Vagina (tissue), 2 donors: ENCODE data around the gene MAP2K2.

Experiments used
- POLR2A ChIP-seq, 2 donors: fragments of 450-650 bp; IDR thresholded peaks; one replicate each; pipeline ENCODE4 v1.6.1; 2017; ENCODE audit warnings: antibody characterized with exemption in 2 of 2, mild to moderate bottlenecking in 2 of 2, moderate library complexity in 2 of 2
- POLR2AphosphoS5 ChIP-seq, 2 donors: sonication (generic); formaldehyde crosslinking; IDR thresholded peaks; one replicate each; pipeline ENCODE4 v1.9.0; 2017; ENCODE audit warnings: antibody characterized with exemption in 2 of 2, mild to moderate bottlenecking in 2 of 2, low read depth in 1 of 2; ENCODE audit not compliant: insufficient read depth in 1 of 2
- TF ChIP-seq, protein P1 (sequence below), 3 experiments: fragments of 450-650 bp in 2 of 3; fragments of 200-600 bp in 1 of 3; sonication (generic) in 1 of 3; IDR thresholded peaks; one replicate each; pipeline ENCODE4 v1.5.1; 2017 to 2019; ENCODE audit warnings: antibody characterized with exemption in 3 of 3, mild to moderate bottlenecking in 2 of 3, moderate library complexity in 2 of 3

DNA sequence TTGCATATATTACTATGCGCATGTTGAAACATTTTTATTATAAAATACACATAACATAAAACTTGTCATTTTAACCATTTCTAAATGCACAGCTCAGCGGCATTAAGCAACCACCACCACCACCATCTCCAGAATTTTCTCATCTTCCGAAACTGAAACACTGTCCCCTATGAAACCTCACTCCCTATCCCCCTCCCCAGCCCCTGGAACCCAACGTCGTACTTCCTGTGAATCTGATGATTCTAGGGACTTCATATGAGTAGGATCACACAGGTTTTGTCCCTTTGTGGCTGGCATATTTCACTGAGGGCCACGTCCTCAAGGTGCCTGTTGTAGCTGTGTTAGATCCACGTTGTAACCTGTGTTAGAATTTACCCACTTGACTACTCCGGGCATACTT is 716 bp upstream of the MAP2K2 start:
- TF ChIP-seq, protein P1, sequence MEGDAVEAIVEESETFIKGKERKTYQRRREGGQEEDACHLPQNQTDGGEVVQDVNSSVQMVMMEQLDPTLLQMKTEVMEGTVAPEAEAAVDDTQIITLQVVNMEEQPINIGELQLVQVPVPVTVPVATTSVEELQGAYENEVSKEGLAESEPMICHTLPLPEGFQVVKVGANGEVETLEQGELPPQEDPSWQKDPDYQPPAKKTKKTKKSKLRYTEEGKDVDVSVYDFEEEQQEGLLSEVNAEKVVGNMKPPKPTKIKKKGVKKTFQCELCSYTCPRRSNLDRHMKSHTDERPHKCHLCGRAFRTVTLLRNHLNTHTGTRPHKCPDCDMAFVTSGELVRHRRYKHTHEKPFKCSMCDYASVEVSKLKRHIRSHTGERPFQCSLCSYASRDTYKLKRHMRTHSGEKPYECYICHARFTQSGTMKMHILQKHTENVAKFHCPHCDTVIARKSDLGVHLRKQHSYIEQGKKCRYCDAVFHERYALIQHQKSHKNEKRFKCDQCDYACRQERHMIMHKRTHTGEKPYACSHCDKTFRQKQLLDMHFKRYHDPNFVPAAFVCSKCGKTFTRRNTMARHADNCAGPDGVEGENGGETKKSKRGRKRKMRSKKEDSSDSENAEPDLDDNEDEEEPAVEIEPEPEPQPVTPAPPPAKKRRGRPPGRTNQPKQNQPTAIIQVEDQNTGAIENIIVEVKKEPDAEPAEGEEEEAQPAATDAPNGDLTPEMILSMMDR (IDR thresholded peaks at IDR 0.05), result no peak
- TF ChIP-seq POLR2A (IDR thresholded peaks at IDR 0.05) (no peak), POLR2AphosphoS5 (IDR thresholded peaks at IDR 0.05; ENCODE audit: insufficient read depth in 1 of 2, low read depth in 1 of 2) (no peak)
